GM19025 (cell line): ENCODE measurements around the gene MBNL2.

Experiments used
- ATAC-seq: cut with Tn5 transposase; IDR thresholded peaks from one replicate; pipeline ENCODE4 v1.9.1; 2021; ENCODE audit warnings: mild to moderate bottlenecking, low read depth, moderate library complexity; ENCODE audit not compliant: unreplicated experiment

MBNL2 gene

GRCh38 chr13:97231829-97232196 lies 9.7 kb downstream of the MBNL2 start:
- ATAC-seq = no peak

- no peak for ATAC-seq
These were observed 11.4 kb downstream of the MBNL2 start for GRCh38 chr13:97233499-97233898.

GRCh38 chr13:97234236-97234635 lies 12.1 kb downstream of the MBNL2 start:
- ATAC-seq = no peak

GRCh38 chr13:97234742-97235141 lies 12.6 kb downstream of the MBNL2 start:
- no peak for ATAC-seq

- no peak for ATAC-seq
These were observed 13.6 kb downstream of the MBNL2 start for GRCh38 chr13:97235549-97236231.

GRCh38 chr13:97237388-97237787 lies 15.3 kb downstream of the MBNL2 start:
- no peak for ATAC-seq

GRCh38 chr13:97238432-97238831 lies 16.3 kb downstream of the MBNL2 start:
- ATAC-seq = no peak

- no peak for ATAC-seq
These were observed 16.8 kb downstream of the MBNL2 start for GRCh38 chr13:97238883-97239282.

GRCh38 chr13:97239306-97239705 lies 17.2 kb downstream of the MBNL2 start:
- no peak for ATAC-seq

- ATAC-seq = no peak
These were observed 18.0 kb downstream of the MBNL2 start for GRCh38 chr13:97239943-97240787.

- no peak for ATAC-seq
These were observed 18.9 kb downstream of the MBNL2 start for GRCh38 chr13:97240788-97241734.

GRCh38 chr13:97241761-97242160 lies 19.6 kb downstream of the MBNL2 start:
- no peak for ATAC-seq

- ATAC-seq = no peak
These were observed 20.8 kb downstream of the MBNL2 start for GRCh38 chr13:97242755-97243497.

- ATAC-seq = no peak
These were observed 22.0 kb downstream of the MBNL2 start for GRCh38 chr13:97243915-97244781.

- no peak for ATAC-seq
These were observed 22.9 kb downstream of the MBNL2 start for GRCh38 chr13:97245011-97245410.

- ATAC-seq = no peak
These were observed 24.5 kb downstream of the MBNL2 start for GRCh38 chr13:97246596-97247158.

- ATAC-seq = no peak
These were observed 26.1 kb downstream of the MBNL2 start for GRCh38 chr13:97248243-97248642.

- ATAC-seq = no peak
These were observed 27.1 kb downstream of the MBNL2 start for GRCh38 chr13:97249093-97249795.
